ENCODE measurements around the gene CTDSPL. TPM values are rescaled to one million over a fixed set of nuclear protein-coding genes. Genes with fewer than 3 reads are reported as not detected.
A peak's percentile ranks its signal among the peaks of the same experiment; 100 is the strongest.

Gene CTDSPL
- total and polyA plus RNA-seq, 7 donors, result 2.7 to 24.6 (median 6.8) TPM

DNA sequence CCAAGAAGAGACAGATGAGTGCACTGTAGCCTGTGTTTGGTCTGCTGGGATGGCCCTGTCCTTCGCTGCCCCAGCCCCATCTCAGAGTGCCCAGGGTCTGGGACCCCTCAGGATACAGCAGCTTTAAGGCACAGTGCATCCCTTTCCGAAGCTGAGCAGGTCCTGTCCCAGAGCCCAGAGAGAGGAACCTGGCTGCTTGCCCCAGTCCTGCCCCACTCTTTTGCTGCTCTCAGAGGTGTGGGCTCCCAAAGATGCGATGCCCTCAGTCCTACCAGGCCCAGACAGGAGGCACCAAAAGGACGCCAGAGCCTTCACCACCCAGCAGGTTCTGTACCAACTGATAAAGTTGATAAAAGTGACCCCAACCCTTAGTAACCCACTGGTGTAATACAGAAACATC lies 159.5 kb downstream of the CTDSPL start:
- DNase-seq (peak in 1 of 2 donors; percentile 44), ATAC-seq (no peak)
- Histone ChIP-seq H3K27ac (no peak overlapping the region), H3K4me1 (no peaks in the 10 kb centered on the region), H3K4me3 (no peak overlapping the region), H3K36me3 (ENCODE audit: insufficient read depth in 1 of 2, low read depth in 1 of 2) (peaks cover 0 to 15% of the 10 kb centered on the region in 2 donors), H3K9me3 (no peaks in the 10 kb centered on the region), H3K27me3 (ENCODE audit: insufficient read depth in 3 of 3, low read length in 2 of 3) (no peaks in the 10 kb centered on the region)
- intact Hi-C loops (cut with DNase I), result no loop called here
- TF ChIP-seq, protein P1, sequence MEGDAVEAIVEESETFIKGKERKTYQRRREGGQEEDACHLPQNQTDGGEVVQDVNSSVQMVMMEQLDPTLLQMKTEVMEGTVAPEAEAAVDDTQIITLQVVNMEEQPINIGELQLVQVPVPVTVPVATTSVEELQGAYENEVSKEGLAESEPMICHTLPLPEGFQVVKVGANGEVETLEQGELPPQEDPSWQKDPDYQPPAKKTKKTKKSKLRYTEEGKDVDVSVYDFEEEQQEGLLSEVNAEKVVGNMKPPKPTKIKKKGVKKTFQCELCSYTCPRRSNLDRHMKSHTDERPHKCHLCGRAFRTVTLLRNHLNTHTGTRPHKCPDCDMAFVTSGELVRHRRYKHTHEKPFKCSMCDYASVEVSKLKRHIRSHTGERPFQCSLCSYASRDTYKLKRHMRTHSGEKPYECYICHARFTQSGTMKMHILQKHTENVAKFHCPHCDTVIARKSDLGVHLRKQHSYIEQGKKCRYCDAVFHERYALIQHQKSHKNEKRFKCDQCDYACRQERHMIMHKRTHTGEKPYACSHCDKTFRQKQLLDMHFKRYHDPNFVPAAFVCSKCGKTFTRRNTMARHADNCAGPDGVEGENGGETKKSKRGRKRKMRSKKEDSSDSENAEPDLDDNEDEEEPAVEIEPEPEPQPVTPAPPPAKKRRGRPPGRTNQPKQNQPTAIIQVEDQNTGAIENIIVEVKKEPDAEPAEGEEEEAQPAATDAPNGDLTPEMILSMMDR (IDR thresholded peaks at IDR 0.05), result no peak
- WGBS, 3 donors, result 84 to 93% (median 92%) methylated on average over 4 of the region's 4 CpGs

DNA sequence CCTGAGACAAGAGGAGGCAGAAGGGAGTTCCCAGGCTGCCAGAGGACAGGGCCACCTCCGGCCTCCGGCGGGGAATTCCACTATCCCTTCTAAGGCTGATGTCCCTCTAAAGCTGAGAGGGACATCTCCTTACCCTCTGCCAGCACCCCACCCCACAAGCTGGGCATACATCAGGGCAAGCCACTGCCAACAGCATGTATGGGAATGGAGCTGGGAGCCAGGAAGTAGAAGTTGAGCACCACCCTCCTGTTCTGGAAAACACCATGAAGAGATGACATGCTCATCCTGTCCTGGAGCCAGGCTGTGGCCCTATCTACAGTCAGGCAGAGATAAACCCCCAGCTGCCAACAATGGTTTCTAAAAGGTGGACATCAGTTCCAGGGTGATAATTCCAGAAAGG lies 160.6 kb downstream of the CTDSPL start:
- ATAC-seq (no peak), DNase-seq (peak in 1 of 2 donors; percentile 38)
- WGBS, 3 donors, result 45 to 59% (median 56%) methylated on average over 3 of the region's 3 CpGs
- Histone ChIP-seq H3K36me3 (ENCODE audit: insufficient read depth in 1 of 2, low read depth in 1 of 2) (peaks cover 0 to 15% of the 10 kb centered on the region in 2 donors), H3K9me3 (no peaks in the 10 kb centered on the region), H3K27ac (no peak overlapping the region), H3K4me1 (no peaks in the 10 kb centered on the region), H3K4me3 (no peak overlapping the region), H3K27me3 (ENCODE audit: insufficient read depth in 3 of 3, low read length in 2 of 3) (no peaks in the 10 kb centered on the region)
- intact Hi-C loops (cut with DNase I), result no loop called here
- TF ChIP-seq, protein P1 (IDR thresholded peaks at IDR 0.05), result no peak

DNA sequence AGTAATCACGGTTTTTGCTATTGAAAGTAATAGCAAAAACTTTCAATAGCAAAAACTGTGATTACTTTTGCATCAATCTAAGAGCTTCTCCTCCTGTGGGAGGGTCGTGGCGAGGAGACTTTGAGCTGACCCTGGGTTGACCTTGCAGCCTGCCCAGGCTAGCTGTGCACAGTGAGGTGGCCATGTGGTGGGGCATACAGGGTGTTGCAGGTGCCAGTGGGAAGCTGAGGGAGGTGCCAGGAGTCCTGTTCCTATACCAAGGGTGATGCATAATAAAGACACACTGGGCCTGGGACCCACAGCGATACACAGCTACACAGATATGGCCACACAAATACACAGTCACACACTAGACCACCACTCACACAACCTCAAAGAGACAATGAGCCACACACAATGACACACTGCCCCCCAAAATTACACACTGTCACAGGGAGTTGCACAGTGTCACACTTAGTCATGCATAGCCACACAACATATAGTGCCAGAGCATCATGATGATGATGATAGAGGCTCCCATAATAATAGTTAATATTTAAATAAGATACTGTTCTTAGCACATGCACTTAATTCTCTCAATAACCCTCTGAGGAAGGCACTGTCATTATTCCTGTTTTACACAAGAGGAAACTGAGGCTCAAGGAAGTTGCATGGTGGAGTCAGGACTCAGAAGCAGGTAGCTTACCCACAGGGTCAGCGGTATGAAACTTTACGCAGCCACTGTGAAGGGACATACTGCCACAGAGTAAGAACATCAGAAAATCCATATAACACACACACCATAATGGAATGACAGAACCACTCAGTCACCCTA lies 161.4 kb downstream of the CTDSPL start:
- Histone ChIP-seq H3K4me1 (no peaks in the 10 kb centered on the region), H3K9me3 (no peaks in the 10 kb centered on the region), H3K27ac (no peak overlapping the region), H3K36me3 (ENCODE audit: insufficient read depth in 1 of 2, low read depth in 1 of 2) (peaks cover 0 to 9% of the 10 kb centered on the region in 2 donors), H3K27me3 (ENCODE audit: insufficient read depth in 3 of 3, low read length in 2 of 3) (no peaks in the 10 kb centered on the region), H3K4me3 (peak overlapping the region; percentile 65)
- intact Hi-C loops (cut with DNase I), result no loop called here
- ATAC-seq (no peak), DNase-seq (peak in 1 of 2 donors; percentile 37)
- TF ChIP-seq, protein P1 (IDR thresholded peaks at IDR 0.05), result no peak
- 79 to 91% (median 80%) methylated on average over 6 of the region's 6 CpGs for WGBS, 3 donors

DNA sequence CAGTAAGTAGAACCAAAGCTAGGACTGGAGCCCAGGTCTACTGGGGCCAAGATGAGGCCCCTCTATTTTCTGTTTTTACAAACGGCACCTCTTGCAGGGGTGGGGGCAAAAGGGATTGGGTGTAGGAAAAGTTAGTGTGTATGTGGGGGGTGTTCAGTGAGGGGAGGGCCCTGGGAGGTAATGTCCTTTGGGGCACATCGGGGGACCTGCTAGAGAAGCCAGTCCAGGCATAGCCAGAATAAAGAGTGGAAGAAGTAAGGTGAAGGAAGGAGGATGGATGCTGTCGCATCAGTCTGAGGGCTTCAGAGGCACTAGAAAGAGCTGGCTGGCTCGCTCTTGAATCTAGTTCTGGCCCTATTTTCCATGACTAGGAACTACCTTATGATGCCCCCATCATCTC lies 165.2 kb downstream of the CTDSPL start:
- TF ChIP-seq, protein P1 (IDR thresholded peaks at IDR 0.05), result no peak

More for the DNA sequence above, 165.2 kb downstream of the CTDSPL start:
- Histone ChIP-seq H3K36me3 (ENCODE audit: insufficient read depth in 1 of 2, low read depth in 1 of 2) (no peaks in the 10 kb centered on the region), H3K4me3 (no peak overlapping the region), H3K27me3 (ENCODE audit: insufficient read depth in 3 of 3, low read length in 2 of 3) (peaks cover 0 to 5% (median 4%) of the 10 kb centered on the region in 3 donors), H3K9me3 (no peaks in the 10 kb centered on the region), H3K27ac (no peak overlapping the region), H3K4me1 (peaks cover 5% of the 10 kb centered on the region)
- intact Hi-C loops (cut with DNase I), result no loop called here
- no peak for ATAC-seq
- 66 to 78% (median 73%) methylated on average over 4 of the region's 4 CpGs for WGBS, 3 donors
- DNase-seq, result no peak

All from psoas muscle (tissue), 8 donors.